IMR-90 (cell line): ENCODE data around the gene CCPG1. TPM values are rescaled to one million over a fixed set of nuclear protein-coding genes. Genes with fewer than 3 reads are reported as not detected.
A peak's percentile ranks its signal among the peaks of the same experiment; 100 is the strongest.

Experiments used
- ATAC-seq: fragments of 200-7000 bp; cut with Tn5 transposase; 2 replicates; pipeline ENCODE4 v1.9.1; 2020; ENCODE audit warnings: low read depth, mild to moderate bottlenecking, moderate library complexity
- Bru-seq: library from RNA; stranded (reverse); fragments of 400-500 nt; gene quantifications from one replicate; lab custom pipeline; 2021; lab: Mats Ljungman, UMichigan
- BruChase-seq, 2 experiments: library from RNA; stranded (reverse); fragments of 400-500 nt; gene quantifications; one replicate each; lab custom pipeline; 2021; lab: Mats Ljungman, UMichigan
- BruUV-seq: library from RNA; stranded (reverse); fragments of 400-500 nt; replicated peaks from 2 replicates; lab custom pipeline; 2021; lab: Mats Ljungman, UMichigan
- CTCF ChIA-PET: fragments of 300-600 bp; formaldehyde crosslinking; extraction: SDS; loops from one replicate; lab custom pipeline; 2021; ENCODE audit warnings: antibody characterized with exemption; lab: Yijun Ruan, JAX
- POLR2A ChIA-PET: fragments of 300-600 bp; sonication (Branson Sonifier 250); formaldehyde crosslinking; loops from one replicate; lab custom pipeline; 2022; ENCODE audit warnings: antibody characterized with exemption; ENCODE audit not compliant: unreplicated experiment; lab: Charles Lee
- DNase-seq: peaks from one replicate; pipeline ENCODE4 v3.0.0; 2013
- H2AFZ ChIP-seq: replicated peaks from 2 replicates; pipeline ENCODE3; 2013; ENCODE audit warnings: low read length, mild to moderate bottlenecking; ENCODE audit not compliant: poor library complexity
- H2AK5ac ChIP-seq: 2 replicates; pipeline ENCODE4 v1.6.1; 2013; ENCODE audit warnings: low read depth, low read length, inconsistent platforms
- H2AK9ac ChIP-seq: replicated peaks from 2 replicates; pipeline ENCODE3; 2013; ENCODE audit warnings: mild to moderate bottlenecking, low read depth, low read length, moderate library complexity; ENCODE audit not compliant: poor library complexity
- H2BK120ac ChIP-seq: 2 replicates; pipeline ENCODE4 v1.6.1; 2013; ENCODE audit warnings: low read depth, low read length, inconsistent platforms
- H2BK15ac ChIP-seq: 3 replicates; pipeline ENCODE4 v1.6.1; 2013; ENCODE audit warnings: low read depth, low read length, inconsistent platforms
- H2BK20ac ChIP-seq: 2 replicates; pipeline ENCODE4 v1.6.1; 2013; ENCODE audit warnings: low read depth, mild to moderate bottlenecking, inconsistent platforms, low read length, moderate library complexity
- H2BK5ac ChIP-seq: 2 replicates; pipeline ENCODE4 v1.6.1; 2013; ENCODE audit warnings: mild to moderate bottlenecking, low read depth, low read length, inconsistent platforms; ENCODE audit not compliant: poor library complexity, severe bottlenecking
- H3K14ac ChIP-seq: replicated peaks from 2 replicates; pipeline ENCODE4 v1.6.1; 2013; ENCODE audit warnings: low read depth, low read length, inconsistent platforms
- H3K18ac ChIP-seq: 2 replicates; pipeline ENCODE4 v1.6.1; 2013; ENCODE audit warnings: low read depth, low read length, control low read depth
- H3K23ac ChIP-seq: 2 replicates; pipeline ENCODE4 v1.6.1; 2013; ENCODE audit warnings: low read depth, low read length, inconsistent platforms
- H3K27ac ChIP-seq: 2 replicates; pipeline ENCODE4 v1.5.1; 2013; ENCODE audit warnings: mild to moderate bottlenecking, control low read depth, low read length; ENCODE audit not compliant: insufficient read depth
- H3K27me3 ChIP-seq: 2 replicates; pipeline ENCODE4 v1.6.1; 2013; ENCODE audit warnings: low read length; ENCODE audit not compliant: control insufficient read depth, insufficient read depth
- H3K36me3 ChIP-seq: 2 replicates; pipeline ENCODE4 v1.6.1; 2013; ENCODE audit warnings: low read length, mixed read lengths; ENCODE audit not compliant: control insufficient read depth, insufficient read depth
- H3K4ac ChIP-seq: 2 replicates; pipeline ENCODE4 v1.6.1; 2013; ENCODE audit warnings: low read depth, low read length, inconsistent platforms
- H3K4me1 ChIP-seq: 2 replicates; pipeline ENCODE4 v1.6.1; 2013; ENCODE audit warnings: low read length, mixed read lengths; ENCODE audit not compliant: control insufficient read depth, insufficient read depth
- H3K4me2 ChIP-seq: 2 replicates; pipeline ENCODE4 v1.6.1; 2013; ENCODE audit warnings: low read depth, mild to moderate bottlenecking, control low read depth, low read length, moderate library complexity
- H3K4me3 ChIP-seq: 2 replicates; pipeline ENCODE4 v1.5.1; 2013; ENCODE audit warnings: low read depth, mild to moderate bottlenecking, control low read depth, low read length, moderate library complexity; ENCODE audit not compliant: insufficient read depth
- H3K56ac ChIP-seq: 2 replicates; pipeline ENCODE4 v1.6.1; 2013; ENCODE audit warnings: low read length, inconsistent platforms; ENCODE audit not compliant: insufficient read depth; ENCODE audit errors: extremely low read depth
- H3K79me1 ChIP-seq, 2 experiments: 2 replicates each; pipeline ENCODE4 v1.6.1; 2013; ENCODE audit warnings: low read length in 2 of 2, inconsistent platforms in 1 of 2, low read depth in 1 of 2
- H3K9ac ChIP-seq: 2 replicates; pipeline ENCODE4 v1.6.1; 2013; ENCODE audit warnings: low read depth, low read length, control low read depth
- H3K9me1 ChIP-seq: 2 replicates; pipeline ENCODE4 v1.6.1; 2013; ENCODE audit warnings: low read length, inconsistent platforms; ENCODE audit not compliant: insufficient read depth
- H3K9me3 ChIP-seq: 2 replicates; pipeline ENCODE4 v1.6.1; 2013; ENCODE audit warnings: low read length; ENCODE audit not compliant: control insufficient read depth, insufficient read depth
- H4K20me1 ChIP-seq: 2 replicates; pipeline ENCODE4 v1.6.1; 2013; ENCODE audit warnings: low read length, inconsistent platforms; ENCODE audit not compliant: insufficient read depth
- H4K5ac ChIP-seq: 2 replicates; pipeline ENCODE4 v1.6.1; 2013; ENCODE audit warnings: mild to moderate bottlenecking, low read depth, low read length, control low read depth
- H4K8ac ChIP-seq, 2 experiments: 2 replicates each; pipeline ENCODE4 v1.6.1; 2013; ENCODE audit warnings: low read depth in 2 of 2, low read length in 2 of 2, control low read depth in 1 of 2, inconsistent platforms in 1 of 2
- H4K91ac ChIP-seq: 2 replicates; pipeline ENCODE4 v1.6.1; 2013; ENCODE audit warnings: low read depth, low read length, inconsistent platforms; ENCODE audit not compliant: insufficient read depth
- BHLHE40 ChIP-seq: fragments of 150-350 bp; IDR thresholded peaks from 2 replicates; pipeline ENCODE4 v1.6.1; 2016; ENCODE audit warnings: mild to moderate bottlenecking, low read depth, low read length
- CEBPB ChIP-seq: IDR thresholded peaks from 2 replicates; pipeline ENCODE4 v1.6.1; 2012; ENCODE audit warnings: low read depth, low read length, improper control_type of control experiment
- CHD1 ChIP-seq: IDR thresholded peaks from 2 replicates; pipeline ENCODE4 v1.6.1; 2012; ENCODE audit warnings: low read depth, low read length, improper control_type of control experiment
- MXI1 ChIP-seq: IDR thresholded peaks from 2 replicates; pipeline ENCODE4 v1.6.1; 2012; ENCODE audit warnings: low read depth, mild to moderate bottlenecking, low read length, moderate library complexity, borderline replicate concordance
- NFE2L2 ChIP-seq: fragments of 150-350 bp; IDR thresholded peaks from 2 replicates; pipeline ENCODE4 v1.6.1; 2016; ENCODE audit warnings: low read depth, mild to moderate bottlenecking, low read length
- POLR2A ChIP-seq: IDR thresholded peaks from 2 replicates; pipeline ENCODE4 v1.6.1; 2012; ENCODE audit warnings: mild to moderate bottlenecking, low read depth, low read length
- RAD21 ChIP-seq: IDR thresholded peaks from 2 replicates; pipeline ENCODE4 v1.6.1; 2012; ENCODE audit warnings: low read length, improper control_type of control experiment
- RCOR1 ChIP-seq: IDR thresholded peaks from 2 replicates; pipeline ENCODE4 v1.6.1; 2012; ENCODE audit warnings: mild to moderate bottlenecking, low read length, improper control_type of control experiment; ENCODE audit not compliant: insufficient replicate concordance
- RFX5 ChIP-seq: IDR thresholded peaks from 2 replicates; pipeline ENCODE4 v1.8.0; 2012; ENCODE audit warnings: low read depth, mild to moderate bottlenecking, low read length, moderate library complexity
- SMC3 ChIP-seq: fragments of 150-350 bp; IDR thresholded peaks from 2 replicates; pipeline ENCODE4 v1.6.1; 2016; ENCODE audit warnings: low read depth, mild to moderate bottlenecking, antibody characterized with exemption, low read length, moderate library complexity
- WGBS, 2 experiments: methylation state at CpG; one replicate each; pipeline versions ENCODE4 v1.1.5 to v1.1.7; 2013; ENCODE audit warnings: missing lambda C conversion rate in 2 of 2; ENCODE audit not compliant: insufficient read length in 1 of 2; ENCODE audit errors: extremely low coverage in 2 of 2; 5-methylcytosine and 5-hydroxymethylcytosine counted together
- dilution Hi-C: fragments of 300-500 bp; cut with HindIII; formaldehyde crosslinking; loops from one replicate; pipeline ENCODE4 v1.14.3; 2018; ENCODE audit warnings: low sequenced_read_pairs; ENCODE audit not compliant: unreplicated experiment
- in situ Hi-C: fragments of 300-500 bp; cut with MboI; formaldehyde crosslinking; loops from 3 replicates; pipeline ENCODE4 v1.14.3; 2019; ENCODE audit warnings: low sequenced_read_pairs, inconsistent platforms, mixed read lengths
- intact Hi-C: fragments of 100-400 bp; cut with micrococcal nuclease; formaldehyde crosslinking; loops from 2 replicates; pipeline ENCODE4 v1.10.0; 2022
- long read RNA-seq: library from polyadenylated mRNA; unstranded; transcript quantifications from one replicate; pipeline ENCODE4 v2.0.0, GENCODE V29; 2021; ENCODE audit not compliant: unreplicated experiment
- polyA plus RNA-seq, 3 experiments: library from polyadenylated mRNA; depleted of rRNA; stranded (reverse); fragments of >200 nt; gene quantifications; 2 replicates each; pipeline ENCODE4 v1.2.3, GENCODE V29; 2012; ENCODE audit warnings: low replicate concordance in 1 of 3
- total RNA-seq: library from RNA; depleted of rRNA; stranded (reverse); fragments of >200 nt; gene quantifications from 2 replicates; pipeline ENCODE4 v1.2.3, GENCODE V29; 2012; rRNA removed
- TF ChIP-seq, protein P1 (sequence below): fragments of 150-350 bp; IDR thresholded peaks from 2 replicates; pipeline ENCODE4 v1.6.1; 2017; ENCODE audit warnings: mild to moderate bottlenecking, antibody characterized with exemption, low read length, low read depth

CCPG1 gene, protein sequence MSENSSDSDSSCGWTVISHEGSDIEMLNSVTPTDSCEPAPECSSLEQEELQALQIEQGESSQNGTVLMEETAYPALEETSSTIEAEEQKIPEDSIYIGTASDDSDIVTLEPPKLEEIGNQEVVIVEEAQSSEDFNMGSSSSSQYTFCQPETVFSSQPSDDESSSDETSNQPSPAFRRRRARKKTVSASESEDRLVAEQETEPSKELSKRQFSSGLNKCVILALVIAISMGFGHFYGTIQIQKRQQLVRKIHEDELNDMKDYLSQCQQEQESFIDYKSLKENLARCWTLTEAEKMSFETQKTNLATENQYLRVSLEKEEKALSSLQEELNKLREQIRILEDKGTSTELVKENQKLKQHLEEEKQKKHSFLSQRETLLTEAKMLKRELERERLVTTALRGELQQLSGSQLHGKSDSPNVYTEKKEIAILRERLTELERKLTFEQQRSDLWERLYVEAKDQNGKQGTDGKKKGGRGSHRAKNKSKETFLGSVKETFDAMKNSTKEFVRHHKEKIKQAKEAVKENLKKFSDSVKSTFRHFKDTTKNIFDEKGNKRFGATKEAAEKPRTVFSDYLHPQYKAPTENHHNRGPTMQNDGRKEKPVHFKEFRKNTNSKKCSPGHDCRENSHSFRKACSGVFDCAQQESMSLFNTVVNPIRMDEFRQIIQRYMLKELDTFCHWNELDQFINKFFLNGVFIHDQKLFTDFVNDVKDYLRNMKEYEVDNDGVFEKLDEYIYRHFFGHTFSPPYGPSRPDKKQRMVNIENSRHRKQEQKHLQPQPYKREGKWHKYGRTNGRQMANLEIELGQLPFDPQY
- total RNA-seq (14.3 and 18.9 TPM in 2 replicates), polyA plus RNA-seq (2012; rRNA removed) (7.7 and 11.4 TPM in 2 replicates), Bru-seq, nascent RNA (percentile 74 among the genes with signal in this experiment), BruChase-seq, experiment 1, labeled RNA remaining after a 6-hour chase (percentile 86 among the genes with signal in this experiment), BruChase-seq, experiment 2, labeled RNA remaining after a 2-hour chase (percentile 80 among the genes with signal in this experiment)
- 1.6 and 2.9 TPM in 2 replicates for polyA plus RNA-seq (2012; cell fraction: cytosol; rRNA removed)
- 0.66 and 6.3 TPM in 2 replicates for polyA plus RNA-seq (2012; cell fraction: nucleus; rRNA removed; ENCODE audit: low replicate concordance)
- long read RNA-seq, full-length matches to known transcripts: 65 of 73 reads
- long read RNA-seq, partial matches to known transcripts: 1 of 73 reads
- long read RNA-seq, other reads (novel, unspliced or antisense): 7 of 73 reads

DNA sequence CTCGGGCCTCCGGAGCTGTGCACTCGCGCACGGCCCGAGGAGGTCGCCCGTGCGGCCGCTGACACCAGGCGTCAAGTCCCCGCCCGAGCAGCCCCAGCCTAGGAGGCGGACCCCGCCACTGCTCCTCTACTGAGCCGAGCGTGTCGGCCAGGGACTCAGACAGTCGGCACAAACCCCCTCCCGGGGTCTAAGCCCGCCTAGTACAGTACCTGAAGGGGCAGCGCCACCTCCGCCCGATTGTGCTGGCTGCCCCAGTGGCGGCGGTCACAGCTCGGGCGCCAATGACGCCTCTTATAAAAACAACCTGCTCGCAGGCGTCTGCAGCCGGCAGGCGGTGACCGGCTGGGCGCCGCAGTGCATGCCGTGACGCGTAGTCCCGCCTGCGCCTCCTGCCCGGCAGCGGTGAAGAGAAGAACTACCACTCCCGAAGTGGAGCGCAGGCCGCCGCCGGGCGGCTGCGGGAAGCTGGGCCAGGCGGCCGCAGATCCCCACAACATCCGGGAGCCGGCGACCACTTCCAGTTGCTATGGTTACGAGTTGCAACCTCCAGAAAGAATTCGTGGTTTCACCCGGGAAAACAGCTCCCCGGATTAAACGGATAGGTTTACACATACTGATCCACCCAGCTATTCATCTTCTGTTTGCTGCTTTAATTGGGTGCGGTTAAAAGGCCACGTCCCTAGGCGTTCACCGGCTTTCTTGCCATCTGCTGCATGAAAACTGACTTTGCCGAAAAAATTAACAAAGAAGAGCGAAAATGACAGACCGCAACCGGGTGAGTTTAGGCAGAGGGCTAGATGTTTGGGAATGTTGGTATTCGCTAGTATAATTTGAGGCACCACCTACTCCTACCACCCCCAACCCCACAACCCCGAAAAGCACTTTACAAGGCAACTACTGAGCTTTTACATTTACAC lies at the start of gene CCPG1, which contains the start of gene PIERCE2:
Gene CCPG1, minus strand, starts transcription at position 348 of the 917 bp plus-strand sequence. CDS start 18,935 bp downstream, outside the sequence.
Gene PIERCE2, plus strand, starts transcription at position 484 of the 917 bp plus-strand sequence. Its CDS starts 274 bp downstream, at position 758.
- ATAC-seq (peak; percentile 99), DNase-seq (peak; percentile 93)
- H4K91ac ChIP-seq: peak within 1 kb of the TSS; percentile 36
- dilution Hi-C loops (no loop called here), in situ Hi-C loops (no loop called here), intact Hi-C loops (loop anchor here (1.0 kb wide), 1 partner anchor 89 kb away; the partner anchor contains the start of genes PIGB and PIGBOS1)
- peak within 1 kb of the TSS; percentile 31; the same call in 1 of the 2 replicates for H2BK120ac ChIP-seq
- H3K56ac ChIP-seq: peak within 1 kb of the TSS; percentile 20
- H4K8ac ChIP-seq: peak within 1 kb of the TSS; percentile 22 to 78; a peak in 3 of 4 replicates
- BruUV-seq: no TSS peak
- H2BK20ac ChIP-seq: no peak within 1 kb of the TSS
- peak within 1 kb of the TSS; percentile 67 for H3K23ac ChIP-seq
- H3K18ac ChIP-seq: peak within 1 kb of the TSS; percentile 11; the same call in 1 of the 2 replicates
- peak within 1 kb of the TSS; percentile 54; the same call in 1 of the 2 replicates for H2AK5ac ChIP-seq
- peak within 1 kb of the TSS; percentile 21 for H2BK5ac ChIP-seq
- peak within 1 kb of the TSS; percentile 42 for H3K4ac ChIP-seq
- H2AK9ac ChIP-seq: peak within 1 kb of the TSS; percentile 66
- 0% methylated on average over 29 of the region's 70 CpGs; no CpG with 5 or more reads in 1 of the 2 experiments for WGBS, 2 experiments
- H4K5ac ChIP-seq: peak within 1 kb of the TSS; percentile 46; the same call in 1 of the 2 replicates
- H3K9ac ChIP-seq: peak within 1 kb of the TSS; percentile 83
- no peaks in the 10 kb centered on the region for H3K27me3 ChIP-seq
- peak within 1 kb of the TSS; percentile 83 for H3K4me3 ChIP-seq
- H3K14ac ChIP-seq: peak within 1 kb of the TSS; percentile 80
- peak within 1 kb of the TSS; percentile 99 for H2AFZ ChIP-seq
- peak within 1 kb of the TSS; percentile 53 for H3K27ac ChIP-seq
- peaks cover 0 to 9% of the 10 kb centered on the region in 2 experiments; a peak in 2 of 4 replicates for H3K79me1 ChIP-seq
- peak within 1 kb of the TSS; percentile 98 for H3K4me2 ChIP-seq
- H4K20me1 ChIP-seq: no peaks in the 10 kb centered on the region
- H3K9me1 ChIP-seq: no peaks in the 10 kb centered on the region
- POLR2A ChIA-PET: interaction anchor here (0.6 kb wide), 1 partner anchor 39 kb away, joined by 3 read pairs; no protein-coding TSS in a partner anchor
- H3K36me3 ChIP-seq: no peaks in the 10 kb centered on the region
- H2BK15ac ChIP-seq: peak within 1 kb of the TSS; percentile 40; the same call in 1 of the 3 replicates
- no peaks in the 10 kb centered on the region for H3K4me1 ChIP-seq
- CTCF ChIA-PET: interaction anchor here (0.5 to 1.8 kb wide), 7 partner anchors 12 to 90 kb away, joined by 3 to 9 read pairs (median 3); partner anchors contain the start of genes PIGB and PIGBOS1
- no peaks in the 10 kb centered on the region for H3K9me3 ChIP-seq
- TF ChIP-seq MXI1 (no peak), BHLHE40 (peak; percentile 60), NFE2L2 (no peak), CHD1 (no peak), RAD21 (peak; percentile 35), RFX5 (no peak), RCOR1 (peak; percentile 34), SMC3 (no peak; the same call in 1 of the 2 replicates), POLR2A (peak; percentile 83), CEBPB (no peak)
- TF ChIP-seq, protein P1, sequence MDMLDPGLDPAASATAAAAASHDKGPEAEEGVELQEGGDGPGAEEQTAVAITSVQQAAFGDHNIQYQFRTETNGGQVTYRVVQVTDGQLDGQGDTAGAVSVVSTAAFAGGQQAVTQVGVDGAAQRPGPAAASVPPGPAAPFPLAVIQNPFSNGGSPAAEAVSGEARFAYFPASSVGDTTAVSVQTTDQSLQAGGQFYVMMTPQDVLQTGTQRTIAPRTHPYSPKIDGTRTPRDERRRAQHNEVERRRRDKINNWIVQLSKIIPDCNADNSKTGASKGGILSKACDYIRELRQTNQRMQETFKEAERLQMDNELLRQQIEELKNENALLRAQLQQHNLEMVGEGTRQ: no peak
